K562 (cell line): ENCODE results near the gene SYT1. TPM values are rescaled to one million over a fixed set of nuclear protein-coding genes. Genes with fewer than 3 reads are reported as not detected.

Source experiments
- ATAC-seq: fragments of 200-7000 bp; cut with Tn5 transposase; 3 replicates; pipeline ENCODE4 v1.9.1; 2020; ENCODE audit warnings: moderate library complexity
- BruUV-seq: library from RNA; stranded (reverse); fragments of 400-500 nt; replicated peaks from 2 replicates; lab custom pipeline; 2021; lab: Mats Ljungman, UMichigan
- CTCF ChIA-PET: fragments of 300-600 bp; formaldehyde crosslinking; extraction: SDS; loops from one replicate; lab custom pipeline; 2021; ENCODE audit warnings: low intra/inter-chr PET ratio; lab: Yijun Ruan, JAX
- POLR2A ChIA-PET: fragments of 300-600, 350-650 bp; sonication (Branson Sonifier 250); formaldehyde crosslinking; extraction: SDS; loops from one replicate; lab custom pipeline; 2021; ENCODE audit warnings: antibody characterized with exemption, inconsistent platforms; lab: Yijun Ruan, JAX
- DNase-seq, 4 experiments: peaks; one replicate each; pipeline versions ENCODE4 v3.0.0 to v3.0.0-alpha.2; 2011 to 2018; ENCODE audit warnings: low spot score in 3 of 4, mixed read lengths in 3 of 4; ENCODE audit errors: extremely low read depth in 1 of 4
- FAIRE-seq: peaks from 2 replicates; lab custom pipeline; 2011; peaks lifted over from hg19 to GRCh38; lab: Jason Lieb, UNC
- H2AFZ ChIP-seq: 2 replicates; pipeline ENCODE4 v1.6.0; 2011; ENCODE audit warnings: low read depth, low read length, control low read depth, inconsistent platforms
- H3K27ac ChIP-seq: fragments of 200-600 bp; 3 replicates; pipeline ENCODE4 v1.8.0; 2011; ENCODE audit warnings: low read depth, mild to moderate bottlenecking, control low read depth, inconsistent platforms, low read length, moderate library complexity, mixed read lengths; ENCODE audit errors: extremely low read depth
- H3K27me3 ChIP-seq, 2 experiments: fragments of 300-600 bp in 1 of 2; 2 replicates in 1 of 2; 3 replicates in 1 of 2; pipeline versions ENCODE4 v1.6.0 to v1.8.0; 2011; ENCODE audit warnings: inconsistent platforms in 2 of 2, low read length in 2 of 2, mild to moderate bottlenecking in 1 of 2, mixed read lengths in 1 of 2, moderate library complexity in 1 of 2; ENCODE audit not compliant: control insufficient read depth in 2 of 2, insufficient read depth in 2 of 2
- H3K36me3 ChIP-seq: fragments of 300-600 bp; 3 replicates; pipeline ENCODE4 v1.8.0; 2011; ENCODE audit warnings: mild to moderate bottlenecking, low read length, inconsistent platforms; ENCODE audit not compliant: control insufficient read depth, insufficient read depth
- H3K4me1 ChIP-seq, 2 experiments: fragments of 200-600 bp in 1 of 2; replicated peaks in 1 of 2; 2 replicates in 1 of 2; 3 replicates in 1 of 2; pipeline versions ENCODE4 v1.5.1 to v1.8.0; 2011; ENCODE audit warnings: inconsistent platforms in 2 of 2, low read length in 2 of 2, mild to moderate bottlenecking in 1 of 2, mixed read lengths in 1 of 2, moderate library complexity in 1 of 2; ENCODE audit not compliant: control insufficient read depth in 2 of 2, insufficient read depth in 2 of 2
- H3K4me2 ChIP-seq: 2 replicates; pipeline ENCODE4 v1.6.1; 2011; ENCODE audit warnings: low read length, control low read depth, inconsistent platforms, mixed read lengths; ENCODE audit not compliant: insufficient read depth
- H3K4me3 ChIP-seq: fragments of 200-600 bp; sonication (generic), shearing (Covaris generic); 2 replicates; pipeline ENCODE4 v1.5.1; 2016; ENCODE audit warnings: control low read depth, inconsistent platforms
- H3K79me2 ChIP-seq: fragments of 200-600 bp; 3 replicates; pipeline ENCODE4 v1.8.0; 2011; ENCODE audit warnings: low read length, inconsistent platforms; ENCODE audit not compliant: control insufficient read depth, insufficient read depth
- H3K9ac ChIP-seq, 2 experiments: 2 replicates each; pipeline versions ENCODE4 v1.6.0 to v1.6.1; 2011; ENCODE audit warnings: low read depth in 2 of 2, low read length in 2 of 2, control low read depth in 1 of 2, inconsistent platforms in 1 of 2, mild to moderate bottlenecking in 1 of 2, mixed read lengths in 1 of 2; ENCODE audit not compliant: insufficient read depth in 1 of 2
- H3K9me1 ChIP-seq: one replicate; pipeline ENCODE4 v1.6.0; 2011; ENCODE audit warnings: inconsistent platforms, mild to moderate bottlenecking, low read length, moderate library complexity; ENCODE audit not compliant: control insufficient read depth, insufficient read depth
- H3K9me3 ChIP-seq: replicated peaks from 2 replicates; pipeline ENCODE4 v1.5.1; 2011; ENCODE audit warnings: low read depth, low read length, inconsistent platforms; ENCODE audit not compliant: control insufficient read depth, insufficient read depth
- H4K20me1 ChIP-seq: replicated peaks from 2 replicates; pipeline ENCODE4 v1.6.1; 2011; ENCODE audit warnings: low read length, inconsistent platforms, mixed read lengths; ENCODE audit not compliant: control insufficient read depth, insufficient read depth
- DMBX1 ChIP-seq: fragments of 250-450 bp; sonication (Bioruptor Pico); IDR thresholded peaks from 2 replicates; pipeline ENCODE4 v1.8.0; 2022; ENCODE audit warnings: inconsistent platforms, mild to moderate bottlenecking, moderate library complexity, borderline replicate concordance
- EP400 ChIP-seq: fragments of 450-650 bp; IDR thresholded peaks from 2 replicates; pipeline ENCODE4 v1.6.1; 2017; ENCODE audit warnings: antibody characterized with exemption, mild to moderate bottlenecking, moderate library complexity
- ETV6 ChIP-seq, 3 experiments: fragments of 150-350 bp in 1 of 3; sonication (generic) in 1 of 3; formaldehyde crosslinking in 1 of 3; IDR thresholded peaks; 2 replicates each; pipeline versions ENCODE4 v1.6.1 to v1.8.0; 2014 to 2022; ENCODE audit warnings: borderline replicate concordance in 2 of 3, low read depth in 2 of 3, antibody characterized with exemption in 1 of 3, low read length in 1 of 3, mild to moderate bottlenecking in 1 of 3, missing genetic modification reagents in 1 of 3
- FOXJ3 ChIP-seq: sonication (generic); formaldehyde crosslinking; IDR thresholded peaks from 2 replicates; pipeline ENCODE4 v1.4.0; 2020; ENCODE audit warnings: mild to moderate bottlenecking, missing genetic modification reagents
- PTBP1 ChIP-seq: fragments of 200-400 bp; formaldehyde crosslinking; IDR thresholded peaks from 2 replicates; pipeline ENCODE4 v1.6.1; 2017; ENCODE audit warnings: low read depth, low read length
- RBM22 ChIP-seq: fragments of 200-400 bp; formaldehyde crosslinking; IDR thresholded peaks from 2 replicates; pipeline ENCODE4 v1.6.1; 2018; ENCODE audit warnings: low read length, low read depth; ENCODE audit not compliant: poor library complexity, severe bottlenecking
- SMARCC2 ChIP-seq: fragments of 450-650 bp; IDR thresholded peaks from 2 replicates; pipeline ENCODE4 v1.6.1; 2017; ENCODE audit warnings: antibody characterized with exemption, moderate library complexity, mild to moderate bottlenecking, low read depth
- SP2 ChIP-seq: IDR thresholded peaks from 2 replicates; pipeline ENCODE4 v1.6.1; 2011; ENCODE audit warnings: mild to moderate bottlenecking, low read depth, low read length, moderate library complexity; ENCODE audit not compliant: poor library complexity, severe bottlenecking; ENCODE audit errors: extremely low read depth
- ZNF23 ChIP-seq: fragments of 250-450 bp; sonication (Bioruptor Pico); IDR thresholded peaks from 2 replicates; pipeline ENCODE4 v1.4.0; 2020; ENCODE audit warnings: mild to moderate bottlenecking
- ZNF253 ChIP-seq: fragments of 250-450 bp; sonication (Bioruptor Pico); conservative IDR thresholded peaks from 2 replicates; pipeline ENCODE4 v1.6.1; 2021; ENCODE audit warnings: mild to moderate bottlenecking
- ZNF707 ChIP-seq: fragments of 250-450 bp; sonication (Bioruptor Pico); conservative IDR thresholded peaks from 2 replicates; pipeline ENCODE4 v1.8.0; 2022; ENCODE audit warnings: inconsistent platforms, mild to moderate bottlenecking, moderate library complexity
- WGBS: fragments of 100-300 bp; shearing (Covaris generic); methylation state at CpG from one replicate; pipeline ENCODE4 v1.1.6; 2016; ENCODE audit warnings: low coverage, mixed read lengths; ENCODE audit not compliant: insufficient coverage; ENCODE audit errors: missing lambda C conversion rate; 5-methylcytosine and 5-hydroxymethylcytosine counted together
- in situ Hi-C: fragments of 300-500 bp; cut with MboI; formaldehyde crosslinking; loops from 4 replicates; pipeline ENCODE4 v1.15.0; 2018; ENCODE audit warnings: inconsistent platforms, mixed read lengths
- intact Hi-C: fragments of 100-400 bp; cut with micrococcal nuclease; formaldehyde crosslinking; loops from 2 replicates; pipeline ENCODE4 v1.14.2; 2022
- polyA plus RNA-seq, 8 experiments: library from polyadenylated mRNA; depleted of rRNA in 4 of 8; stranded (reverse) in 5 of 8; unstranded in 3 of 8; fragments of >200 nt; fragmentation: Nextera tagmentation in 2 of 8; fragmentation: Illumina TruSeq in 1 of 8; extraction: Ambion mirVana in 2 of 8; extraction: Trizol in 1 of 8; gene quantifications; 2 replicates each; pipeline versions ENCODE4 v1.2.1 to v1.2.3, GENCODE V29; 2011 to 2014; ENCODE audit warnings: inconsistent platforms in 1 of 8, missing spikeins in 1 of 8
- total RNA-seq, 7 experiments: library from RNA; depleted of rRNA in 6 of 7; stranded (reverse); fragments of >200 nt in 6 of 7; fragmentation: Illumina TruSeq in 2 of 7; extraction: Trizol in 2 of 7; gene quantifications; 2 replicates each; pipeline versions ENCODE4 v1.2.1 to v1.2.3, GENCODE V29; 2011 to 2021; ENCODE audit warnings: low replicate concordance in 1 of 7
- TF ChIP-seq, protein P1 (sequence below): fragments of 200-600 bp; sonication (generic); IDR thresholded peaks from one replicate; pipeline ENCODE4 v1.6.1; 2012; ENCODE audit warnings: mild to moderate bottlenecking, low read depth, low read length, inconsistent platforms

Gene SYT1
- total and polyA plus RNA-seq, 9 of the 15 experiments (the other 6 are each of a cell fraction or from before 2014, with no cell fraction given), result 0.03 to 0.13 (median 0.07) TPM; not detected in 4

DNA sequence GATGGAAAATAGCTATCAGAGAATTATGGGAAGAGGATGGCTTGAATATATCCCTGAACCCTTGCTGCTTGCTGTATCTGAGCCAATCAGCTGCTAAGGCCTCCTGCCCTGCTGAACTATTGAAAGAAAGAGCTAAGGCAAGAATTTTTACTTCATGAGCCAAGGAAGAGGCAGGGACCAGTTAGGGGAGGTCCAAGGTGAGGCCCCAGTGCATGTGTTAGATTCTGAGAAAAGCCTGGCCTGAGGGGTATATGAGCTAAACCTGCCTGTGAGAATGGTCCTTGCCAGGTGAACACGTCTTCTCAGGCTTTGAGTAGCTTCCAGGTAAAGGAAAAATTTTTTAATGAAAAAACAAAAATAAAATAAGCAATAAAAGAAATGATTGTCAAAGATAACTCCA, 218.0 kb downstream of the SYT1 start:
- Histone ChIP-seq H3K9me3 (no peaks in the 10 kb centered on the region), H3K4me1 (no peaks in the 10 kb centered on the region), H3K36me3 (no peaks in the 10 kb centered on the region), H3K79me2 (no peaks in the 10 kb centered on the region), H3K9ac (no peak overlapping the region), H3K4me3 (no peak overlapping the region), H3K27me3 (no peaks in the 10 kb centered on the region), H3K4me2 (no peak overlapping the region), H4K20me1 (no peaks in the 10 kb centered on the region), H3K27ac (no peak overlapping the region), H2AFZ (no peak overlapping the region), H3K9me1 (no peaks in the 10 kb centered on the region)
- DNase-seq (no peak), ATAC-seq (no peak), FAIRE-seq (no peak)
- intact Hi-C loops, result loop anchor here (2.0 kb wide), 1 partner anchor 36 kb away; no protein-coding TSS in a partner anchor
- BruUV-seq, result no TSS peak
- in situ Hi-C loops, result no loop called here
- POLR2A ChIA-PET, result no interaction called here
- CTCF ChIA-PET, result no interaction called here
- 0% methylated on average over 1 of the region's 1 CpG for WGBS
- TF ChIP-seq RBM22, result no peak
- TF ChIP-seq FOXJ3 (CRISPR knock-in tag), result no peak
- no peak for TF ChIP-seq EP400
- TF ChIP-seq SP2, result no peak
- no peak for TF ChIP-seq ZNF707 (CRISPR knock-in tag)
- TF ChIP-seq SMARCC2, result no peak
- TF ChIP-seq DMBX1, result no peak
- TF ChIP-seq ZNF253, result no peak
- no peak for TF ChIP-seq ETV6 (IDR thresholded peaks at IDR 0.05; ENCODE audit: borderline replicate concordance in 1 of 2, low read depth in 2 of 2, low read length in 1 of 2)
- TF ChIP-seq ETV6 (CRISPR knock-in tag; IDR thresholded peaks at IDR 0.05; ENCODE audit: borderline replicate concordance), result no peak
- no peak for TF ChIP-seq PTBP1
- TF ChIP-seq ZNF23 (CRISPR knock-in tag), result no peak
- TF ChIP-seq, protein P1, sequence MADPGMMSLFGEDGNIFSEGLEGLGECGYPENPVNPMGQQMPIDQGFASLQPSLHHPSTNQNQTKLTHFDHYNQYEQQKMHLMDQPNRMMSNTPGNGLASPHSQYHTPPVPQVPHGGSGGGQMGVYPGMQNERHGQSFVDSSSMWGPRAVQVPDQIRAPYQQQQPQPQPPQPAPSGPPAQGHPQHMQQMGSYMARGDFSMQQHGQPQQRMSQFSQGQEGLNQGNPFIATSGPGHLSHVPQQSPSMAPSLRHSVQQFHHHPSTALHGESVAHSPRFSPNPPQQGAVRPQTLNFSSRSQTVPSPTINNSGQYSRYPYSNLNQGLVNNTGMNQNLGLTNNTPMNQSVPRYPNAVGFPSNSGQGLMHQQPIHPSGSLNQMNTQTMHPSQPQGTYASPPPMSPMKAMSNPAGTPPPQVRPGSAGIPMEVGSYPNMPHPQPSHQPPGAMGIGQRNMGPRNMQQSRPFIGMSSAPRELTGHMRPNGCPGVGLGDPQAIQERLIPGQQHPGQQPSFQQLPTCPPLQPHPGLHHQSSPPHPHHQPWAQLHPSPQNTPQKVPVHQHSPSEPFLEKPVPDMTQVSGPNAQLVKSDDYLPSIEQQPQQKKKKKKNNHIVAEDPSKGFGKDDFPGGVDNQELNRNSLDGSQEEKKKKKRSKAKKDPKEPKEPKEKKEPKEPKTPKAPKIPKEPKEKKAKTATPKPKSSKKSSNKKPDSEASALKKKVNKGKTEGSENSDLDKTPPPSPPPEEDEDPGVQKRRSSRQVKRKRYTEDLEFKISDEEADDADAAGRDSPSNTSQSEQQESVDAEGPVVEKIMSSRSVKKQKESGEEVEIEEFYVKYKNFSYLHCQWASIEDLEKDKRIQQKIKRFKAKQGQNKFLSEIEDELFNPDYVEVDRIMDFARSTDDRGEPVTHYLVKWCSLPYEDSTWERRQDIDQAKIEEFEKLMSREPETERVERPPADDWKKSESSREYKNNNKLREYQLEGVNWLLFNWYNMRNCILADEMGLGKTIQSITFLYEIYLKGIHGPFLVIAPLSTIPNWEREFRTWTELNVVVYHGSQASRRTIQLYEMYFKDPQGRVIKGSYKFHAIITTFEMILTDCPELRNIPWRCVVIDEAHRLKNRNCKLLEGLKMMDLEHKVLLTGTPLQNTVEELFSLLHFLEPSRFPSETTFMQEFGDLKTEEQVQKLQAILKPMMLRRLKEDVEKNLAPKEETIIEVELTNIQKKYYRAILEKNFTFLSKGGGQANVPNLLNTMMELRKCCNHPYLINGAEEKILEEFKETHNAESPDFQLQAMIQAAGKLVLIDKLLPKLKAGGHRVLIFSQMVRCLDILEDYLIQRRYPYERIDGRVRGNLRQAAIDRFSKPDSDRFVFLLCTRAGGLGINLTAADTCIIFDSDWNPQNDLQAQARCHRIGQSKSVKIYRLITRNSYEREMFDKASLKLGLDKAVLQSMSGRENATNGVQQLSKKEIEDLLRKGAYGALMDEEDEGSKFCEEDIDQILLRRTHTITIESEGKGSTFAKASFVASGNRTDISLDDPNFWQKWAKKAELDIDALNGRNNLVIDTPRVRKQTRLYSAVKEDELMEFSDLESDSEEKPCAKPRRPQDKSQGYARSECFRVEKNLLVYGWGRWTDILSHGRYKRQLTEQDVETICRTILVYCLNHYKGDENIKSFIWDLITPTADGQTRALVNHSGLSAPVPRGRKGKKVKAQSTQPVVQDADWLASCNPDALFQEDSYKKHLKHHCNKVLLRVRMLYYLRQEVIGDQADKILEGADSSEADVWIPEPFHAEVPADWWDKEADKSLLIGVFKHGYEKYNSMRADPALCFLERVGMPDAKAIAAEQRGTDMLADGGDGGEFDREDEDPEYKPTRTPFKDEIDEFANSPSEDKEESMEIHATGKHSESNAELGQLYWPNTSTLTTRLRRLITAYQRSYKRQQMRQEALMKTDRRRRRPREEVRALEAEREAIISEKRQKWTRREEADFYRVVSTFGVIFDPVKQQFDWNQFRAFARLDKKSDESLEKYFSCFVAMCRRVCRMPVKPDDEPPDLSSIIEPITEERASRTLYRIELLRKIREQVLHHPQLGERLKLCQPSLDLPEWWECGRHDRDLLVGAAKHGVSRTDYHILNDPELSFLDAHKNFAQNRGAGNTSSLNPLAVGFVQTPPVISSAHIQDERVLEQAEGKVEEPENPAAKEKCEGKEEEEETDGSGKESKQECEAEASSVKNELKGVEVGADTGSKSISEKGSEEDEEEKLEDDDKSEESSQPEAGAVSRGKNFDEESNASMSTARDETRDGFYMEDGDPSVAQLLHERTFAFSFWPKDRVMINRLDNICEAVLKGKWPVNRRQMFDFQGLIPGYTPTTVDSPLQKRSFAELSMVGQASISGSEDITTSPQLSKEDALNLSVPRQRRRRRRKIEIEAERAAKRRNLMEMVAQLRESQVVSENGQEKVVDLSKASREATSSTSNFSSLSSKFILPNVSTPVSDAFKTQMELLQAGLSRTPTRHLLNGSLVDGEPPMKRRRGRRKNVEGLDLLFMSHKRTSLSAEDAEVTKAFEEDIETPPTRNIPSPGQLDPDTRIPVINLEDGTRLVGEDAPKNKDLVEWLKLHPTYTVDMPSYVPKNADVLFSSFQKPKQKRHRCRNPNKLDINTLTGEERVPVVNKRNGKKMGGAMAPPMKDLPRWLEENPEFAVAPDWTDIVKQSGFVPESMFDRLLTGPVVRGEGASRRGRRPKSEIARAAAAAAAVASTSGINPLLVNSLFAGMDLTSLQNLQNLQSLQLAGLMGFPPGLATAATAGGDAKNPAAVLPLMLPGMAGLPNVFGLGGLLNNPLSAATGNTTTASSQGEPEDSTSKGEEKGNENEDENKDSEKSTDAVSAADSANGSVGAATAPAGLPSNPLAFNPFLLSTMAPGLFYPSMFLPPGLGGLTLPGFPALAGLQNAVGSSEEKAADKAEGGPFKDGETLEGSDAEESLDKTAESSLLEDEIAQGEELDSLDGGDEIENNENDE, result no peak
